NCI-H345 treated with DMSO at 0.1 percent for 48 hours (cell line): Measurements from ENCODE around the gene IFITM10.
"Not testable (repeated sequence)": the region's sequence is repeated elsewhere in the genome, so short reads cannot be mapped to it uniquely, and the experiment has no call there.

ENCODE experiments used
- DNase-seq: peaks from one replicate; lab custom pipeline; 2025; ENCODE audit not compliant: unreplicated experiment; lab: John Stamatoyannopoulos, UW

Gene IFITM10

GRCh38 chr11:1778141-1778911 lies 27.9 kb upstream of the IFITM10 start:
- no peak for DNase-seq

- DNase-seq = no peak
Measured at GRCh38 chr11:1777737-1778136, 27.3 kb upstream of the IFITM10 start.

GRCh38 chr11:1776944-1777715 lies 26.7 kb upstream of the IFITM10 start:
- DNase-seq = no peak

GRCh38 chr11:1776331-1776851 lies 26.0 kb upstream of the IFITM10 start:
- DNase-seq = no peak

- no peak for DNase-seq
Measured at GRCh38 chr11:1774886-1775285, 24.5 kb upstream of the IFITM10 start.

- no peak for DNase-seq
Measured at GRCh38 chr11:1773994-1774550, 23.7 kb upstream of the IFITM10 start.

GRCh38 chr11:1773131-1773993 lies 23.0 kb upstream of the IFITM10 start:
- DNase-seq = no peak

GRCh38 chr11:1772270-1773130 lies 22.1 kb upstream of the IFITM10 start:
- DNase-seq = no peak

- DNase-seq = no peak
Measured at GRCh38 chr11:1771700-1772099, 21.3 kb upstream of the IFITM10 start.

- DNase-seq = no peak
Measured at GRCh38 chr11:1771273-1771672, 20.9 kb upstream of the IFITM10 start.

- DNase-seq = no peak
Measured at GRCh38 chr11:1770528-1770927, 20.1 kb upstream of the IFITM10 start.

GRCh38 chr11:1770061-1770460 lies 19.7 kb upstream of the IFITM10 start:
- no peak for DNase-seq

- not testable (repeated sequence) for DNase-seq
Measured at GRCh38 chr11:1769304-1769936, 19.0 kb upstream of the IFITM10 start.

- no peak for DNase-seq
Measured at GRCh38 chr11:1768141-1768469, 17.7 kb upstream of the IFITM10 start.

- no peak for DNase-seq
Measured at GRCh38 chr11:1767399-1768140, 17.2 kb upstream of the IFITM10 start.

GRCh38 chr11:1766719-1767398 lies 16.5 kb upstream of the IFITM10 start:
- DNase-seq = no peak

- DNase-seq = no peak
Measured at GRCh38 chr11:1765871-1766718, 15.7 kb upstream of the IFITM10 start.
